ES-I3 (cell line): Measurements from ENCODE around the gene ACTL6B.

Experiments used
- H3K36me3 ChIP-seq: 2 replicates; pipeline ENCODE4 v1.6.1; 2013; ENCODE audit warnings: mild to moderate bottlenecking, low read length, control low read depth, moderate library complexity; ENCODE audit not compliant: insufficient read depth
- H3K4me1 ChIP-seq: 2 replicates; pipeline ENCODE4 v1.6.1; 2013; ENCODE audit warnings: mild to moderate bottlenecking, control low read depth, low read length; ENCODE audit not compliant: insufficient read depth
- H3K9ac ChIP-seq: 2 replicates; pipeline ENCODE4 v1.6.1; 2013; ENCODE audit warnings: low read depth, mild to moderate bottlenecking, low read length, moderate library complexity
- H3K9me3 ChIP-seq: 2 replicates; pipeline ENCODE4 v1.6.1; 2013; ENCODE audit warnings: mild to moderate bottlenecking, low read length, moderate library complexity; ENCODE audit not compliant: control insufficient read depth, insufficient read depth

Gene ACTL6B

GRCh38 chr7:100632951-100633717 is 23.1 kb downstream of the ACTL6B start:
- peak overlapping the region; percentile 63 for H3K9ac ChIP-seq
- no peaks in the 10 kb centered on the region for H3K4me1 ChIP-seq
- no peaks in the 10 kb centered on the region for H3K9me3 ChIP-seq
- no peaks in the 10 kb centered on the region for H3K36me3 ChIP-seq

DNA sequence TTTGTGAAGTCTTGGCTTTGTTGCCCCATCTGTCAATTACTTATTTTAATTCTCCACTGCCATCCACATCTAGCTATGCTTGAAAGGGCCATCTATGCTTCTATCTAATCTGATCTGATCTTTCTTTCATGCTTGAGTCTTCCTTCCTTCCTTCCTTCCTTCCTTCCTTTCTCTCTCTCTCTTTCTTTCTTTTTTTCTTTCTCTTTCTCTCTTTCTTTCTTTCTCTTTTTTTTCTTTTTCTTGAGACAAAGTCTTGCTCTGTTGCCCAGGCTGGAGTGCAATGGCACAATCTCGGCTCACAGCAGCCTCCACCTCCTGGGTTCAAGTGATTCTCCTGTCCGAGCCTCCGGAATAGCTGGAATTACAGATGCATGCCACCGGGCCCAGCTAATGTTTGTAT is 26.2 kb downstream of the ACTL6B start:
- H3K4me1 ChIP-seq = peaks cover 4% of the 10 kb centered on the region; the same call in 1 of the 2 replicates
- no peaks in the 10 kb centered on the region for H3K36me3 ChIP-seq
- H3K9me3 ChIP-seq = no peaks in the 10 kb centered on the region
- no peak overlapping the region for H3K9ac ChIP-seq

- Histone ChIP-seq H3K4me1 (peaks cover 4% of the 10 kb centered on the region; the same call in 1 of the 2 replicates), H3K36me3 (no peaks in the 10 kb centered on the region), H3K9ac (no peak overlapping the region), H3K9me3 (no peaks in the 10 kb centered on the region)
These were observed 27.0 kb downstream of the ACTL6B start for GRCh38 chr7:100629117-100629716.

- peak overlapping the region; percentile 54; the same call in 1 of the 2 replicates for H3K9ac ChIP-seq
- no peaks in the 10 kb centered on the region for H3K9me3 ChIP-seq
- H3K4me1 ChIP-seq = peaks cover 4% of the 10 kb centered on the region; the same call in 1 of the 2 replicates
- H3K36me3 ChIP-seq = no peaks in the 10 kb centered on the region
These were observed 29.1 kb downstream of the ACTL6B start for GRCh38 chr7:100627238-100627549.

DNA sequence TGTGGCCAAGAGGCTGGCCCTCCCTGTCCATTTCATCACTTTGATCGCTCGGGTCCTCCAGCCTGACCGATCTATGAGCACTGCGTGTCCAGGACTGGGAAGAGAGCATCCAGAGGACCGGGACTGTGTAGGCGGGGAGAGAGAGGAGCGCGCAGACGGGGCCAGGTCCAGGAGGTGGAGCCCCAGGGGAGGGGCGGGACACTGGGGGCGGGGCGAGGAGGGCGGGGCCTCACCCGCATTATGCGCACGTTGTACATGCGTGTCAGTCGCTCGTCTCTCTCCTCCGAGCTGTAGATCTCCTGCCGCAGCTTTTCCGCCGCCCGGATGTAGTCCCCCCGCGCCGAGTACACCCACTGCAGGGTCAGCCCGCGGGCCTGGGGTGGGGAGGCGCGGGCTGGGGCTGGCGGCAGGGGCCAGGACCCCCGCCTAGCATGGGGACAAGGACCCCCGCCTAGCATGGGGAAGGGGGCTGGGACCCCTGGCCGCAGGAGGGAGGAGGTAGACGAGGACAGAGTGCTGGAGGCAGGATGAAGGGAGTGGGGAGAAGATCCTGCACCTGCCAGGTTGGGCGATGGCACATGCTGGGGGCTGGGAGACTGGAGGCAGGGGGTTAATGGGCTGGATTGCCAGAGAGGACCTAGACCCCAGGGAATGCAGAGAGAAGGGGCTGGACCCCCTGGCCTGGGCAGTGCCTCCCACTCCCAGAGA is 29.6 kb downstream of the ACTL6B start:
- Histone ChIP-seq H3K9ac (peak overlapping the region; percentile 54), H3K36me3 (no peaks in the 10 kb centered on the region), H3K9me3 (no peaks in the 10 kb centered on the region), H3K4me1 (peaks cover 4% of the 10 kb centered on the region; the same call in 1 of the 2 replicates)

GRCh38 chr7:100626055-100626454 is 30.2 kb downstream of the ACTL6B start:
- Histone ChIP-seq H3K9ac (peak overlapping the region; percentile 25; the same call in 1 of the 2 replicates), H3K9me3 (no peaks in the 10 kb centered on the region), H3K36me3 (no peaks in the 10 kb centered on the region), H3K4me1 (peaks cover 4% of the 10 kb centered on the region; the same call in 1 of the 2 replicates)

- Histone ChIP-seq H3K4me1 (peaks cover 4% of the 10 kb centered on the region; the same call in 1 of the 2 replicates), H3K9me3 (no peaks in the 10 kb centered on the region)
These were observed 32.1 kb downstream of the ACTL6B start for GRCh38 chr7:100623951-100624824.

DNA sequence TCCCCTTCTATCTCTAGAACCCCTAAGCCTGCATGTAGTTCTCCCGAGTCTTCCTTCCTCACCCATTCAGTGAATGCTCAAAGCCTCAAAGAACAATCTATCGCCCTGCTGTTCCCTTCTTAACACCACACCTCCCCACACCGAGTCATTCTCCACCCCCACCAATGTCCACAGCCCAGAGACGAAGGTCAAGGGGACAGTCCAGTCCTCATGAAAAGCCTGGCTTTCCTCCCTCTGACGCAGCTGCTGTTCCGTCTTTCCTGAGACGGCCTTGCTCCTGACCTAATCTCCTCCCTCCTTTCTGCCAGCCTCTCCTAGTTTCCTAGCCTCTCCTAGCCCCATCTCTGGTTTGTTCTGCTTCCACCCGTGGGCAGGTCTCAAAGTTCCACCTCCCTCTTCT is 34.7 kb downstream of the ACTL6B start:
- Histone ChIP-seq H3K9me3 (no peaks in the 10 kb centered on the region), H3K9ac (no peak overlapping the region), H3K4me1 (no peaks in the 10 kb centered on the region), H3K36me3 (no peaks in the 10 kb centered on the region)

More at GRCh38 chr7:100623951-100624824, 32.1 kb downstream of the ACTL6B start:
- Histone ChIP-seq H3K36me3 (no peaks in the 10 kb centered on the region), H3K9ac (no peak overlapping the region)

GRCh38 chr7:100620804-100621203 is 35.4 kb downstream of the ACTL6B start:
- no peaks in the 10 kb centered on the region for H3K36me3 ChIP-seq
- H3K4me1 ChIP-seq = no peaks in the 10 kb centered on the region
- H3K9ac ChIP-seq = no peak overlapping the region
- H3K9me3 ChIP-seq = no peaks in the 10 kb centered on the region

DNA sequence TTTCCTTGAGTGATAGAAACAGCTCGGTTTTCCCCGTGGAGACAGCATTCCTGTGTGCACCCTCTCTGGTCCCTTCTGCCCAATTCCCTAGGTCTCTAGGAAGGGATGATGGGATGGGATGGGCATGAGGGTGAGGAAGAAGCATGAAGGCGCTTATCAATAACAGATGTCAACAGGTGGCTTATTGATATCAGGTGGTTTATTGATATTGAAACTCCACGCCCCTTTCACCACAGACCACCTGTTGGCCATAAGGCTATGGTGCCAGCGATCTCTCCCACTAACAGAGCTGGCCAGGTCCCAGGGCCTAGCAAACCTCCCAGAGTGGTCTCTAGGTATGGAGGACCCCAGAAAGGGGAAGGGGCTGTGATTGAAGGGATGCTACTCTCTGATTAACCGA is 36.0 kb downstream of the ACTL6B start:
- Histone ChIP-seq H3K9me3 (no peaks in the 10 kb centered on the region), H3K4me1 (no peaks in the 10 kb centered on the region), H3K9ac (no peak overlapping the region), H3K36me3 (no peaks in the 10 kb centered on the region)

DNA sequence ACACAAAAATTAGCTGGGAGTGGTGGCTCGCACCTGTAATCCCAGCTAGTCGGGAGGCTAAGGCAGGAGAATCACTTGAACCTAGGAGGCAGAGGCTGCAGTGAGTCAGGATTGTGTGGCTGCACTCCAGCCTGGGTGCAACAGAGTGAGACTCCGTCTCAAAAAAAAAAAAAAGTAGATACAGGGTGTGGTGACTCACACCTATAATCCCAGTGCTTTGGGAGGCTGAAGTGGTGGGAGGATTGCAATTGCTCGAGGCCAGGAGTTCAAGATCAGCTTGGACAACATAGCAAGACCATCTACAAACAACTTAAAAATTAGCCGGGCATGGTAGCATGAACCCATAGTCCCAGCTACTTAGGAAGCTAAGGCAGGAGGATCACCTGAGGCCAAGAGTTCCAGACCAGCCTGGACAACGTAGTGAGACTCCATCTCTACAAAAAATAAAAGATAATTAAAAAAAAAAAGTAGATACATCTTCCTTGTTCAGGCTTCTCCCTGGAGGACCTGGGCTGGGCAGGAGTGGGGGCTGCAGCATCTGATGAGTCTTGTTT is 41.9 kb downstream of the ACTL6B start:
- Histone ChIP-seq H3K9ac (no peak overlapping the region), H3K4me1 (no peaks in the 10 kb centered on the region), H3K9me3 (no peaks in the 10 kb centered on the region), H3K36me3 (no peaks in the 10 kb centered on the region)

DNA sequence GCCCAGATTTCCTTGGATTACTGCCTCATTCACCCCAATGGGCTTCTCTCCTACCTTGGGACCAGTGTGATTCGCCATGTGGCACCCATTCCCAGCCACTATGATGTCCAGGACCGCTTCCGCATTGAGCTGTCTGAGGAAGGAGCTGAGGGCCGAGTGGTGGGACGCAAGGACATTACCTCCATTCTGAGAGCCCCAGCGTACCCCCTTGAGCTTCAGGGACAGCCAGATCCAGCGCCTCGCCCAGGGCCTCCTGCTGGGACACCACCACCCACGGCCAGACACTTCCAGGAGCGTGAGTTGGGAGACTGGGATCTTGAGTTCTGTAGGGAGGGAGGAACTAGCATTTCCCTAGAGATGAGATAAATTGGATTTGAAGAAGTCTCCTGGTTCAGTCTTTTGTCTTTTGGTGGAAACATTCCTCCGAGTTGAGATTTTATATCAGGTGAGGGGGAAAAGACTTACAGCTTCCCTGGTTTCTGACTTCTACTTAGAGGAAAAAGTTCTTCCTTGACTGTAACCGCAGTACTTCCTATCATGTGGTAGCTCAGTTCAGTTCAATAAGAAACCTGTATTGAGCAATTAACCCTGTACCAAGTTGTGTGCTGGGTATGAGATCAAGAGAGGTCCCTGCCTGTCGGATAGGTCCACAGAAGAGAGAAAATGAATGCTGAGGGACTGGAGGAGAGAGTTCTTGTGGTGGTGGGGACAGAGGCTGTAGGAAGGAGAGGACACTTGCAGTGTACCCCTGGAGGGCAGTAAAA is 42.7 kb downstream of the ACTL6B start:
- Histone ChIP-seq H3K9me3 (no peaks in the 10 kb centered on the region), H3K9ac (peak overlapping the region; percentile 90; the same call in 1 of the 2 replicates), H3K36me3 (no peaks in the 10 kb centered on the region), H3K4me1 (no peaks in the 10 kb centered on the region)

DNA sequence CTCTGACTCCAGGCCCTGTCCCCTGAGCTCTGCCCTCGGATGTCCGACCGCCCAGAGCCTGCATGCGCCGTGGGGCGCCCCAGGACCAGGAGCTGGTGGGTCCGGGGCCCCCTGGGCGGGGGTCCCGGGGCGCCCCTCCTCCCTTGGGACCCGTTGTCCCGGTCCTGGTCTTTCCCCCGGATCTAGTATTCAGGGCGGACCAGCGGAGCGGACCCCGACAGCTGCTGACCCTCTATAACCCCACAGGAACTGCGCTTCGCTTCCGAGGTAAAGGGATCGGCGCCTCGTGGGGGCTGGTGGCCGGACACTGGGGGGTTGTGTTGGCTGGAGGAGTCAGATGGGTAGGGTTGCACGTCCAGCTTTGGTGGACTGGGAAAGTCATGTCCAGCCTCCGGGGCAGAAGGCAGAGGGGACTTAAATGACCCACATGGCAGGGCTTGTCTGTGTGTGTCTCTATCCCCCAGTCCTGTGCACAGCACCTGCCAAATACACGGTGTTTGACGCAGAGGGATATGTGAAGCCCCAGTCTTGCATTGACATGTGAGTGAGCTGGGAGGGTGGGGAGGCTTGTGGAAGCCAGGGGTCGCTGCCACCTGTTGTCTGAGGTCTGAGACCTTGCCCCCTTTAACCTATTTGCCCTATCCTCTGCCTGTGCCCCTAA is 43.4 kb downstream of the ACTL6B start:
- H3K4me1 ChIP-seq = no peaks in the 10 kb centered on the region
- peak overlapping the region; percentile 90 for H3K9ac ChIP-seq
- H3K36me3 ChIP-seq = no peaks in the 10 kb centered on the region
- H3K9me3 ChIP-seq = no peaks in the 10 kb centered on the region
